Panc1 (cell line): ENCODE data around the gene KCNE4. TPM values are rescaled to one million over a fixed set of nuclear protein-coding genes. Genes with fewer than 3 reads are reported as not detected.

Source experiments
- ATAC-seq: fragments of 200-7000 bp; cut with Tn5 transposase; 2 replicates; pipeline ENCODE4 v1.9.1; 2020; ENCODE audit warnings: mild to moderate bottlenecking, moderate library complexity
- BruUV-seq: library from RNA; stranded (reverse); fragments of 400-500 nt; replicated peaks from 2 replicates; lab custom pipeline; 2021; lab: Mats Ljungman, UMichigan
- CTCF ChIA-PET: fragments of 300-600 bp; sonication (Branson Sonifier 250); formaldehyde crosslinking; loops from one replicate; lab custom pipeline; 2022; ENCODE audit warnings: antibody characterized with exemption; lab: Charles Lee
- POLR2A ChIA-PET: fragments of 300-600 bp; sonication (Branson Sonifier 250); formaldehyde crosslinking; loops from one replicate; lab custom pipeline; 2022; ENCODE audit warnings: antibody characterized with exemption; lab: Charles Lee
- DNase-seq: peaks from one replicate; pipeline ENCODE4 v3.0.0-alpha.2; 2010; ENCODE audit warnings: low read depth, low spot score
- H3K27ac ChIP-seq: 2 replicates; pipeline ENCODE4 v1.5.1; 2011; ENCODE audit warnings: mild to moderate bottlenecking, low read length, inconsistent platforms
- H3K27me3 ChIP-seq: fragments of 200-500 bp; sonication (Bioruptor generic); 2 replicates; pipeline ENCODE4 v1.6.0; 2014; ENCODE audit warnings: low read length, inconsistent platforms; ENCODE audit not compliant: control insufficient read depth, insufficient read depth
- H3K36me3 ChIP-seq: fragments of 200-500 bp; sonication (Bioruptor generic); 2 replicates; pipeline ENCODE4 v1.5.1; 2014; ENCODE audit warnings: inconsistent platforms, mild to moderate bottlenecking, low read length, moderate library complexity; ENCODE audit not compliant: control insufficient read depth, insufficient read depth
- H3K4me1 ChIP-seq: 2 replicates; pipeline ENCODE4 v1.5.1; 2011; ENCODE audit warnings: inconsistent platforms, mild to moderate bottlenecking, low read length, moderate library complexity; ENCODE audit not compliant: control insufficient read depth, insufficient read depth
- H3K4me3 ChIP-seq, 2 experiments: 2 replicates each; pipeline ENCODE4 v1.5.1; 2011 to 2012; ENCODE audit warnings: low read depth in 2 of 2, low read length in 2 of 2, mild to moderate bottlenecking in 2 of 2, inconsistent platforms in 1 of 2, moderate library complexity in 1 of 2
- H3K9me3 ChIP-seq: fragments of 200-500 bp; sonication (Bioruptor generic); 2 replicates; pipeline ENCODE4 v1.5.1; 2014; ENCODE audit warnings: low read depth, mild to moderate bottlenecking, inconsistent platforms, low read length, moderate library complexity; ENCODE audit not compliant: control insufficient read depth, insufficient read depth
- CTCF ChIP-seq: fragments of 450-650 bp; IDR thresholded peaks from 2 replicates; pipeline ENCODE4 v1.5.1; 2017; ENCODE audit warnings: mild to moderate bottlenecking
- POLR2AphosphoS5 ChIP-seq: IDR thresholded peaks from 2 replicates; pipeline ENCODE4 v1.6.1; 2012; ENCODE audit warnings: mild to moderate bottlenecking, low read depth, low read length, moderate library complexity
- REST ChIP-seq, 2 experiments: IDR thresholded peaks; 2 replicates each; pipeline ENCODE4 v1.6.1; 2011 to 2012; ENCODE audit warnings: low read depth in 2 of 2, control low read depth in 1 of 2, low read length in 1 of 2, mild to moderate bottlenecking in 1 of 2, moderate library complexity in 1 of 2; ENCODE audit not compliant: insufficient read depth in 1 of 2
- SIN3A ChIP-seq: IDR thresholded peaks from 2 replicates; pipeline ENCODE4 v1.6.1; 2012; ENCODE audit warnings: low read depth, mild to moderate bottlenecking, low read length, moderate library complexity, borderline replicate concordance; ENCODE audit not compliant: insufficient read depth
- TCF7L2 ChIP-seq: IDR thresholded peaks from 2 replicates; pipeline ENCODE4 v1.6.1; 2011; ENCODE audit warnings: mild to moderate bottlenecking, low read depth, low read length, inconsistent platforms
- in situ Hi-C: cut with HindIII; loops from 2 replicates; pipeline ENCODE4 v1.10.0; 2016; ENCODE audit warnings: low sequenced_read_pairs, low pct_unique_long_range_greater_than_20kb
- intact Hi-C: fragments of 100-400 bp; cut with micrococcal nuclease; formaldehyde crosslinking; loops from one replicate; pipeline ENCODE4 v1.10.0; 2022; ENCODE audit not compliant: unreplicated experiment
- total RNA-seq: library from RNA; stranded (reverse); gene quantifications from one replicate; pipeline ENCODE4 v1.2.1, GENCODE V29; 2021; ENCODE audit not compliant: unreplicated experiment

KCNE4 gene
- total RNA-seq, 1 experiment from 2014 or later: 0.21 TPM

DNA sequence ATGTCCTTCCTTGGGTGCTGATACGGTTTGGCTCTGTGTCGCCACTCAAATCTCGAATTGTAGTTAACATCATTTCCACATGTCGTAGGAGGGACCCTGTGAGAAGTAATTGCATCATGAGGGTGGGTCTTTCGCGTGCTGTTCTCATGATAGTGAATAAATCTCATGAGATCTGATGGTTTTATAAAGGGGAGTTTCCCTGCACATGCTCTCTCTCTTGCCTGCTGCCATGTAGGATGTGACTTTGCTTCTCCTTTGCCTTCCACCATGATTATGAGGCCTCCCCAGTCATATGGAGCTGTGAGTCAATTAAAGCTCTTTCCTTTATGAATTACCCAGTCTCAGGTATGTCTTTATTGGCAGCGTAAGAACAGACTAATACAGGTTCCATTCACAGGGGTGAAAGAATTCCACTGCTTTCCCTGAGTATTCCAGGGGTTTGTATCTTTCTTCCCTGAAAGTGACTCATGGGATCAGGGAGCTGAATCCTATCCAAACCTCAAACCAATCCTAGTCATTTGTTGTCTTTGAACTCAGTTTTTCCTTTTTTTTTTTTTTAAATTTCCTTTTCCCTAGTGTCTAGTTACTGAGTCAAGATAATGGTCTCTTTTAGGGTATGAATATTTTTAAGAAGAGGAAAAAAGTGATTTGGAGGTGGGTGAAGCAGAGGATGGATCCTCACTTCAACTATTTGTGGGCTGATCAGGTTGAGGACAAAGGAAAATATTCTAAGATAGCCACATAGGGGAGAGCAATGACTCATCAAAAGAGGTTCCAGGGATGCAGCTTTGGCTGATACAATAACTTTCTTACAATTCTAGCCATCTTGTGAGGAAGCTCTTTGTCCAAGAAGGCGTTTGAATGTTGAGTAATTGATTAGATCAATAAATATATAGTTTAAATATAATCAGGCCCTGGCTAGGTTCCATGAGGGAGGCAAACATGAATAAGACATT is 19.5 kb upstream of the KCNE4 start:
- Histone ChIP-seq H3K27ac (no peak overlapping the region), H3K4me1 (no peaks in the 10 kb centered on the region), H3K9me3 (no peaks in the 10 kb centered on the region), H3K27me3 (no peaks in the 10 kb centered on the region), H3K4me3 (no peak overlapping the region), H3K36me3 (no peaks in the 10 kb centered on the region)
- no peak for DNase-seq
- in situ Hi-C loops: no loop called here
- POLR2A ChIA-PET: interaction anchor here (0.7 kb wide), 1 partner anchor 26 kb away, joined by 7 read pairs; no protein-coding TSS in a partner anchor
- CTCF ChIA-PET: no interaction called here
- BruUV-seq: no TSS peak
- TF ChIP-seq TCF7L2 (no peak), POLR2AphosphoS5 (no peak), REST (IDR thresholded peaks at IDR 0.05; ENCODE audit: insufficient read depth in 1 of 2, low read depth in 2 of 2, low read length in 1 of 2) (no peak), SIN3A (no peak), CTCF (no peak)
- intact Hi-C loops: no loop called here
- ATAC-seq: no peak

GRCh38 chr2:223034221-223034975 is 17.6 kb upstream of the KCNE4 start:
- in situ Hi-C loops: no loop called here
- no peaks in the 10 kb centered on the region for H3K36me3 ChIP-seq
- BruUV-seq: no TSS peak
- intact Hi-C loops: no loop called here
- no peak overlapping the region for H3K27ac ChIP-seq
- no peaks in the 10 kb centered on the region for H3K4me1 ChIP-seq
- POLR2A ChIA-PET: no interaction called here
- no peak overlapping the region for H3K4me3 ChIP-seq
- H3K9me3 ChIP-seq: no peaks in the 10 kb centered on the region
- no peaks in the 10 kb centered on the region for H3K27me3 ChIP-seq
- CTCF ChIA-PET: no interaction called here
- no peak for TF ChIP-seq TCF7L2
- DNase-seq: no peak
- ATAC-seq: no peak
